Motor neuron (in vitro differentiated cells): ENCODE data around the gene HS6ST1. TPM values are rescaled to one million over a fixed set of nuclear protein-coding genes. Genes with fewer than 3 reads are reported as not detected.
"Not testable (repeated sequence)": the region's sequence is repeated elsewhere in the genome, so short reads cannot be mapped to it uniquely, and the experiment has no call there.

ENCODE experiments used
- ATAC-seq, 8 experiments: fragments of 200-7000 bp; cut with Tn5 transposase; replicated peaks in 6 of 8; 2 replicates each; pipeline ENCODE4 v1.8.0; 2021; ENCODE audit warnings: mild to moderate bottlenecking in 8 of 8, moderate library complexity in 8 of 8
- H3K27ac ChIP-seq, 2 donors: fragments of 250-450 bp; sonication (Bioruptor Pico); 2 replicates each; pipeline ENCODE4 v1.9.0; 2021; ENCODE audit warnings: antibody characterized with exemption in 2 of 2, mild to moderate bottlenecking in 2 of 2, moderate library complexity in 1 of 2
- H3K4me1 ChIP-seq, 2 donors: fragments of 250-450 bp; sonication (Bioruptor Pico); replicated peaks in 1 of 2; 2 replicates each; pipeline ENCODE4 v1.6.1; 2021; ENCODE audit warnings: antibody characterized with exemption in 2 of 2, mild to moderate bottlenecking in 2 of 2, moderate library complexity in 1 of 2
- H3K4me3 ChIP-seq, 5 donors: fragments of 250-450 bp; sonication (Bioruptor Pico); 2 replicates each; pipeline ENCODE4 v1.9.0; 2021; ENCODE audit warnings: antibody characterized with exemption in 5 of 5, mild to moderate bottlenecking in 5 of 5, moderate library complexity in 4 of 5
- WGBS, 10 experiments: fragments of 450-650 bp; shearing (Covaris generic); methylation state at CpG; one replicate each; pipeline ENCODE4 v1.0.0; 2022; 5-methylcytosine and 5-hydroxymethylcytosine counted together
- in situ Hi-C, 9 experiments: fragments of 400-800 bp; cut with MboI; loops; one replicate each; pipeline ENCODE4 v1.15.0; 2021; ENCODE audit warnings: low sequenced_read_pairs in 9 of 9, low pct_unique_long_range_greater_than_20kb in 2 of 9; ENCODE audit not compliant: unreplicated experiment in 9 of 9
- total RNA-seq, 8 experiments: library from RNA; unstranded; fragments of 300-600 nt; gene quantifications; 2 replicates each; pipeline versions ENCODE4 v1.2.3 to v1.2.4, GENCODE V29; 2022

The HS6ST1 gene
- total RNA-seq, 8 experiments from 2014 or later: 8.4 to 111 (median 54.1) TPM

GRCh38 chr2:128324897-128325410 is 6.3 kb upstream of the HS6ST1 start:
- Histone ChIP-seq H3K27ac (no peak overlapping the region), H3K4me1 (peaks cover 18 to 33% of the 10 kb centered on the region in 2 donors), H3K4me3 (no peak overlapping the region)
- in situ Hi-C loops: loop anchor here in 2 of 9 experiments (25.0 kb wide), 2 partner anchors 1062 to 1587 kb away; no protein-coding TSS in a partner anchor
- ATAC-seq: no peak
- WGBS, 10 experiments: 40 to 100% (median 87%) methylated on average over 1 to 3 of the region's 13 CpGs; no CpG with 5 or more reads in 2 of the 10 experiments

GRCh38 chr2:128324008-128324896 is 5.6 kb upstream of the HS6ST1 start:
- Histone ChIP-seq H3K27ac (no peak overlapping the region), H3K4me3 (no peak overlapping the region), H3K4me1 (peaks cover 22 to 38% of the 10 kb centered on the region in 2 donors)
- WGBS, 10 experiments: 75 to 100% (median 85%) methylated on average over 1 to 4 of the region's 11 CpGs; no CpG with 5 or more reads in 4 of the 10 experiments
- no peak for ATAC-seq
- in situ Hi-C loops: loop anchor here in 1 of 9 experiments (25.0 kb wide), 1 partner anchor 1588 kb away; no protein-coding TSS in a partner anchor

- in situ Hi-C loops: loop anchor here in 1 of 9 experiments (25.0 kb wide), 1 partner anchor 1589 kb away; no protein-coding TSS in a partner anchor
- peaks cover 23 to 40% of the 10 kb centered on the region in 2 donors for H3K4me1 ChIP-seq
- no peak overlapping the region for H3K4me3 ChIP-seq
- ATAC-seq: no peak
- H3K27ac ChIP-seq: no peak overlapping the region
- WGBS, 10 experiments: 60 to 100% (median 83%) methylated on average over 1 to 3 of the region's 8 CpGs; no CpG with 5 or more reads in 6 of the 10 experiments
These were observed 4.9 kb upstream of the HS6ST1 start for GRCh38 chr2:128323555-128323931.

- H3K27ac ChIP-seq: no peak overlapping the region
- peaks cover 23 to 40% of the 10 kb centered on the region in 2 donors for H3K4me1 ChIP-seq
- peak overlapping the region in 1 of 5 donors; percentile 62 for H3K4me3 ChIP-seq
- 100% methylated on average over 1 of the region's 29 CpGs; no CpG with 5 or more reads in 8 of the 10 experiments for WGBS, 10 experiments
- in situ Hi-C loops: loop anchor here in 1 of 9 experiments (25.0 kb wide), 1 partner anchor 1589 kb away; no protein-coding TSS in a partner anchor
- ATAC-seq: no peak
These were observed 4.3 kb upstream of the HS6ST1 start for GRCh38 chr2:128322715-128323554.

GRCh38 chr2:128321784-128322714 is 3.4 kb upstream of the HS6ST1 start:
- in situ Hi-C loops: loop anchor here in 1 of 9 experiments (25.0 kb wide), 1 partner anchor 1590 kb away; no protein-coding TSS in a partner anchor
- peak; percentile 37 to 55 (median 46) for ATAC-seq
- 0 to 3% (median 0%) methylated on average over 1 to 21 of the region's 91 CpGs; no CpG with 5 or more reads in 4 of the 10 experiments for WGBS, 10 experiments
- Histone ChIP-seq H3K27ac (peak overlapping the region; percentile 35 to 51), H3K4me3 (peak overlapping the region; percentile 38 to 62 (median 42)), H3K4me1 (peaks cover 23 to 40% of the 10 kb centered on the region in 2 donors)

- ATAC-seq: no peak
- Histone ChIP-seq H3K4me1 (peaks cover 20 to 37% of the 10 kb centered on the region in 2 donors), H3K27ac (no peak overlapping the region), H3K4me3 (peak overlapping the region in 3 of 5 donors; percentile 42 to 62 (median 46))
- in situ Hi-C loops: loop anchor here in 1 of 9 experiments (25.0 kb wide), 1 partner anchor 1591 kb away; no protein-coding TSS in a partner anchor
- 57 to 88% (median 78%) methylated on average over 1 to 9 of the region's 23 CpGs; no CpG with 5 or more reads in 5 of the 10 experiments for WGBS, 10 experiments
These were observed 2.5 kb upstream of the HS6ST1 start for GRCh38 chr2:128320906-128321771.

- H3K27ac ChIP-seq: no peak overlapping the region
- in situ Hi-C loops: loop anchor here in 1 of 9 experiments (25.0 kb wide), 1 partner anchor 1592 kb away; no protein-coding TSS in a partner anchor
- no peak for ATAC-seq
- WGBS, 10 experiments: 87 to 98% (median 91%) methylated on average over 3 to 5 of the region's 11 CpGs; no CpG with 5 or more reads in 7 of the 10 experiments
- peaks cover 27 to 42% of the 10 kb centered on the region in 2 donors for H3K4me1 ChIP-seq
- no peak overlapping the region for H3K4me3 ChIP-seq
These were observed 1.7 kb upstream of the HS6ST1 start for GRCh38 chr2:128320192-128320905.

- peak overlapping the region in 3 of 5 donors; percentile 38 to 76 (median 53) for H3K4me3 ChIP-seq
- no peak for ATAC-seq
- in situ Hi-C loops: loop anchor here in 1 of 9 experiments (25.0 kb wide), 1 partner anchor 1593 kb away; no protein-coding TSS in a partner anchor
- H3K27ac ChIP-seq: no peak overlapping the region
- 20 to 80% (median 70%) methylated on average over 1 to 7 of the region's 38 CpGs; no CpG with 5 or more reads in 6 of the 10 experiments for WGBS, 10 experiments
- H3K4me1 ChIP-seq: peaks cover 33 to 48% of the 10 kb centered on the region in 2 donors
These were observed 1.0 kb upstream of the HS6ST1 start for GRCh38 chr2:128319631-128320191.

- in situ Hi-C loops: loop anchor here in 1 of 9 experiments (25.0 kb wide), 1 partner anchor 1594 kb away; no protein-coding TSS in a partner anchor
- Histone ChIP-seq H3K4me1 (peaks cover 48 to 57% of the 10 kb centered on the region in 2 donors), H3K4me3 (peak overlapping the region; percentile 53 to 93 (median 76))
- no CpG with 5 or more reads among the region's 55 CpGs for WGBS, 10 experiments
- ATAC-seq: peak; percentile 8 to 27 (median 16)
- H3K27ac ChIP-seq: not testable (repeated sequence)
These were observed 423 bp downstream of the HS6ST1 start for GRCh38 chr2:128318245-128318644.

GRCh38 chr2:128317899-128318225 is 806 bp downstream of the HS6ST1 start:
- Histone ChIP-seq H3K27ac (peak overlapping the region in 1 of 2 donors; percentile 26), H3K4me1 (peaks cover 50 to 57% of the 10 kb centered on the region in 2 donors), H3K4me3 (peak overlapping the region; percentile 53 to 93 (median 76))
- in situ Hi-C loops: loop anchor here in 1 of 9 experiments (25.0 kb wide), 1 partner anchor 1594 kb away; no protein-coding TSS in a partner anchor
- ATAC-seq: peak in 5 of 8 experiments; percentile 0 to 3 (median 0)
- WGBS, 10 experiments: no CpG with 5 or more reads among the region's 40 CpGs
